Neural progenitor cell (in vitro differentiated cells): Measurements from ENCODE around the gene IGFBP7.

Experiments used
- EZH2 ChIP-seq: fragments of 200-600 bp; sonication (generic); IDR thresholded peaks from 2 replicates; pipeline ENCODE4 v1.6.1; 2017; ENCODE audit warnings: antibody characterized with exemption, mild to moderate bottlenecking, moderate library complexity
- EZH2phosphoT487 ChIP-seq: fragments of 200-600 bp; sonication (generic); IDR thresholded peaks from 2 replicates; pipeline ENCODE4 v1.6.1; 2017; ENCODE audit warnings: antibody characterized with exemption
- TF ChIP-seq, protein P1 (sequence below): fragments of 200-600 bp; sonication (generic); IDR thresholded peaks from 2 replicates; pipeline ENCODE4 v1.5.1; 2017; ENCODE audit warnings: antibody characterized with exemption, mild to moderate bottlenecking

DNA sequence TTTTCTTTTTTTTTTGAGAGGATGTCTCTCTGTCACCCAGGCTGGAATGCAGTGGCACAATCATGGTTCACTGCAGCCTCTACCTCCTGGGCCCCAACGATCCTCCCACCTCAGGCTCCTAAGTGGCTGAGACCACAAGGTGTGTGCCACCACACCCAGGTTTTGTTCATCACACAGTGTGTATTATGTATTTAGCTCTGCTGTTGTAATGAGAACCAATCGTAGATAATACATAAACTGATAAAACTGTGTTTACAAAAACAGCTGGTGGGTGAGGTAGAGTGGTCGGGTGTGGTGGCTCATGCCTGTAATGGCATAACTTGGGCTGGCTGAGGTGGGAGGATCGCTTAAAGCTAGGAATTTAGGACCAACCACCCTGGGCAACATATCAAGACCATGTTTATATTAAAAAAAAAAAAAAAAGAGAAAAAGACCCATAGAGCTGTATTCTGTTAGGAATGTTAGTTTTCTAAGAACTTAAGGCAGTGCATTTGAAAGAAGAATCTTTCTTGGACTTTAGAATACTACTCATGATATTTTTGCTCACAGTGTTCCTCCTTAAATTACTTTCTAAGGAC, 96.6 kb downstream of the IGFBP7 start:
- TF ChIP-seq, protein P1, sequence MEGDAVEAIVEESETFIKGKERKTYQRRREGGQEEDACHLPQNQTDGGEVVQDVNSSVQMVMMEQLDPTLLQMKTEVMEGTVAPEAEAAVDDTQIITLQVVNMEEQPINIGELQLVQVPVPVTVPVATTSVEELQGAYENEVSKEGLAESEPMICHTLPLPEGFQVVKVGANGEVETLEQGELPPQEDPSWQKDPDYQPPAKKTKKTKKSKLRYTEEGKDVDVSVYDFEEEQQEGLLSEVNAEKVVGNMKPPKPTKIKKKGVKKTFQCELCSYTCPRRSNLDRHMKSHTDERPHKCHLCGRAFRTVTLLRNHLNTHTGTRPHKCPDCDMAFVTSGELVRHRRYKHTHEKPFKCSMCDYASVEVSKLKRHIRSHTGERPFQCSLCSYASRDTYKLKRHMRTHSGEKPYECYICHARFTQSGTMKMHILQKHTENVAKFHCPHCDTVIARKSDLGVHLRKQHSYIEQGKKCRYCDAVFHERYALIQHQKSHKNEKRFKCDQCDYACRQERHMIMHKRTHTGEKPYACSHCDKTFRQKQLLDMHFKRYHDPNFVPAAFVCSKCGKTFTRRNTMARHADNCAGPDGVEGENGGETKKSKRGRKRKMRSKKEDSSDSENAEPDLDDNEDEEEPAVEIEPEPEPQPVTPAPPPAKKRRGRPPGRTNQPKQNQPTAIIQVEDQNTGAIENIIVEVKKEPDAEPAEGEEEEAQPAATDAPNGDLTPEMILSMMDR: no peak
- TF ChIP-seq EZH2 (no peak), EZH2phosphoT487 (no peak)
